PFSK-1 (cell line): Measurements from ENCODE around the gene MRAS.

Experiments used
- FOXP2 ChIP-seq: optimal IDR thresholded peaks from 2 replicates; pipeline ENCODE3; 2011; ENCODE audit warnings: borderline replicate concordance, control low read depth, inconsistent platforms; ENCODE audit not compliant: insufficient read depth; ENCODE audit errors: extremely low read length, extremely low read depth
- POLR2AphosphoS5 ChIP-seq: IDR thresholded peaks from 2 replicates; pipeline ENCODE4 v1.6.1; 2012; ENCODE audit warnings: low read depth, mild to moderate bottlenecking, control low read depth, low read length, moderate library complexity
- REST ChIP-seq, 2 experiments: IDR thresholded peaks; 2 replicates each; pipeline versions ENCODE4 v1.6.1 to v1.8.0; 2011 to 2012; ENCODE audit warnings: low read depth in 2 of 2, low read length in 2 of 2, control low read depth in 1 of 2, inconsistent platforms in 1 of 2, mild to moderate bottlenecking in 1 of 2, moderate library complexity in 1 of 2; ENCODE audit not compliant: insufficient read depth in 1 of 2
- SIN3A ChIP-seq: IDR thresholded peaks from 2 replicates; pipeline ENCODE4 v1.6.1; 2012; ENCODE audit warnings: mild to moderate bottlenecking, low read length, moderate library complexity, borderline replicate concordance; ENCODE audit not compliant: insufficient read depth
- TAF1 ChIP-seq: IDR thresholded peaks from 2 replicates; pipeline ENCODE4 v1.6.1; 2012; ENCODE audit warnings: low read length, control low read depth, borderline replicate concordance; ENCODE audit not compliant: insufficient read depth

The MRAS gene

GRCh38 chr3:138360869-138361525, 12.6 kb downstream of the MRAS start:
- TF ChIP-seq FOXP2: no peak
- TF ChIP-seq POLR2AphosphoS5: no peak
- TF ChIP-seq REST (IDR thresholded peaks at IDR 0.05; ENCODE audit: insufficient read depth in 1 of 2, low read depth in 2 of 2, low read length in 2 of 2): no peak
- no peak for TF ChIP-seq SIN3A
- no peak for TF ChIP-seq TAF1

- no peak for TF ChIP-seq SIN3A
- TF ChIP-seq TAF1: no peak
- no peak for TF ChIP-seq POLR2AphosphoS5
- no peak for TF ChIP-seq FOXP2
- TF ChIP-seq REST (IDR thresholded peaks at IDR 0.05; ENCODE audit: insufficient read depth in 1 of 2, low read depth in 2 of 2, low read length in 2 of 2): no peak
Measured at GRCh38 chr3:138361561-138361971, 13.2 kb downstream of the MRAS start.

- no peak for TF ChIP-seq FOXP2
- TF ChIP-seq SIN3A: no peak
- TF ChIP-seq POLR2AphosphoS5: no peak
- no peak for TF ChIP-seq TAF1
- no peak for TF ChIP-seq REST (IDR thresholded peaks at IDR 0.05; ENCODE audit: insufficient read depth in 1 of 2, low read depth in 2 of 2, low read length in 2 of 2)
Measured at GRCh38 chr3:138362538-138362937, 14.2 kb downstream of the MRAS start.

GRCh38 chr3:138363322-138363721, 14.9 kb downstream of the MRAS start:
- TF ChIP-seq TAF1 (no peak), POLR2AphosphoS5 (no peak), SIN3A (no peak), REST (IDR thresholded peaks at IDR 0.05; ENCODE audit: insufficient read depth in 1 of 2, low read depth in 2 of 2, low read length in 2 of 2) (no peak), FOXP2 (no peak)
